Panc1 (cell line): ENCODE measurements around the gene SUSD6.

Source experiments
- CTCF ChIP-seq: fragments of 450-650 bp; IDR thresholded peaks from 2 replicates; pipeline ENCODE4 v1.5.1; 2017; ENCODE audit warnings: mild to moderate bottlenecking
- POLR2AphosphoS5 ChIP-seq: IDR thresholded peaks from 2 replicates; pipeline ENCODE4 v1.6.1; 2012; ENCODE audit warnings: mild to moderate bottlenecking, low read depth, low read length, moderate library complexity
- SIN3A ChIP-seq: IDR thresholded peaks from 2 replicates; pipeline ENCODE4 v1.6.1; 2012; ENCODE audit warnings: low read depth, mild to moderate bottlenecking, low read length, moderate library complexity, borderline replicate concordance; ENCODE audit not compliant: insufficient read depth
- TCF7L2 ChIP-seq: IDR thresholded peaks from 2 replicates; pipeline ENCODE4 v1.6.1; 2011; ENCODE audit warnings: mild to moderate bottlenecking, low read depth, low read length, inconsistent platforms

- TF ChIP-seq CTCF (no peak), POLR2AphosphoS5 (no peak), SIN3A (no peak), TCF7L2 (no peak)
Observed at GRCh38 chr14:69754487-69754886, 143.1 kb downstream of the SUSD6 start.
